ENCODE results near the gene CPD.

The CPD gene

GRCh38 chr17:30517786-30518185 lies 139.1 kb downstream of the CPD start:
- no peak for DNase-seq

GRCh38 chr17:30519166-30519565 lies 140.4 kb downstream of the CPD start:
- DNase-seq, result no peak

Data from NCI-H1092 (cell line).